Posterior cingulate gyrus (tissue), 11 donors: ENCODE measurements around the gene TPM1.
"Not testable (repeated sequence)": the region's sequence is repeated elsewhere in the genome, so short reads cannot be mapped to it uniquely, and the experiment has no call there.

ENCODE experiments used
- DNase-seq, 10 donors: peaks; one replicate each; pipeline versions ENCODE4 v3.0.0 to v3.0.0-alpha.2; 2020 to 2021; ENCODE audit warnings: mixed read lengths in 3 of 10
- intact Hi-C: fragments of 100-400 bp; cut with DNase I; formaldehyde crosslinking; loops from one replicate; pipeline ENCODE4 v1.15.1; 2023

The TPM1 gene

DNA sequence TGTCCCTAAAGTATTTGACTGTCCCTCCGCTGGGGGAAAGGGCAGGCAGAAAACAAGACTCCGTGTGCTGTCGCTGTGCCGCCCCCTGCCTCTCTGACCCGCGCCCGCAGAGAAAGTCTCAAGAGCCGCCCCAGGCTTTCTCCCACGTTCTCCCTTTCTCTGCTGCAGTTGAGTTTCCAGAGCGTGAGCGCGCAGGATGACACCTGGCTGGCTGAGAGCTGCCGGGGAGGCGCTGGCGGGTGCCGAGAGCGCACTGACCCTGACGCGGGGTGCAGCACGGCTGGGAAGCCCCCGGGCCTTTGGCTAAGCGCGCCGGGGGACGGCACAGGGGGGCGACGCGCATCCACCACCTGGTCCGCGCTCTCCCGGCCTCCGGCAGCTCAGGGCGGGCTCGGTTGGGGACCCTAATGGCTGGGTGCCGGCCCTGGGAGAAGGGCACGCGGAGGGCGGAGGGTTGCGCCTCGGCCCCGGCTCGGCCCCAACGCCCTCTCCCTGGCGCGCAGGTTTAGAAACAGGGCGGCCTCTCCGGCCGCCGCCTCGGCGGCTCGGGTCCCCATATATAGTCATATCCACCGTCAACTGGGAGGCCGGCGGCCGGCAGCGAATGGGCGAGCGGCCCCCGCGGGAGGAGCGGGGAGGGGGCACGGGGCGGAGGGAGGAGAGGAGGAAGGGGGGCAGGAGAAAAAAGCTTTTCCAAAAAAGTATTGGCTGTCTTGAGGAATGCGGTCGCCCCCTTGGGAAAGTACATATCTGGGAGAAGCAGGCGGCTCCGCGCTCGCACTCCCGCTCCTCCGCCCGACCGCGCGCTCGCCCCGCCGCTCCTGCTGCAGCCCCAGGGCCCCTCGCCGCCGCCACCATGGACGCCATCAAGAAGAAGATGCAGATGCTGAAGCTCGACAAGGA lies at the start of gene TPM1:
TSS of gene TPM1 (plus strand) at position 774 of the 903 bp plus-strand sequence. CDS start at position 857, 83 bp downstream.
- DNase-seq: peak in 9 of 10 donors; percentile 26 to 93 (median 59)
- intact Hi-C loops: loop anchor here (10.0 kb wide), 1 partner anchor 363 kb away; no protein-coding TSS in a partner anchor

GRCh38 chr15:62993066-62993465 lies 49.5 kb upstream of the TPM1 start:
- intact Hi-C loops: no loop called here
- no peak for DNase-seq

GRCh38 chr15:62993632-62994031 lies 48.9 kb upstream of the TPM1 start:
- intact Hi-C loops, DNase-seq: not testable (repeated sequence)

GRCh38 chr15:62994439-62994838 lies 48.1 kb upstream of the TPM1 start:
- DNase-seq: no peak
- intact Hi-C loops: no loop called here

GRCh38 chr15:62994975-62995681 lies 47.4 kb upstream of the TPM1 start:
- DNase-seq: no peak
- intact Hi-C loops: no loop called here

GRCh38 chr15:62997441-62997840 lies 45.1 kb upstream of the TPM1 start:
- intact Hi-C loops: no loop called here
- no peak for DNase-seq

GRCh38 chr15:62998262-62998890 lies 44.2 kb upstream of the TPM1 start:
- DNase-seq: no peak
- intact Hi-C loops: no loop called here

GRCh38 chr15:62999178-62999577 lies 43.4 kb upstream of the TPM1 start:
- DNase-seq: no peak
- intact Hi-C loops: no loop called here

DNA sequence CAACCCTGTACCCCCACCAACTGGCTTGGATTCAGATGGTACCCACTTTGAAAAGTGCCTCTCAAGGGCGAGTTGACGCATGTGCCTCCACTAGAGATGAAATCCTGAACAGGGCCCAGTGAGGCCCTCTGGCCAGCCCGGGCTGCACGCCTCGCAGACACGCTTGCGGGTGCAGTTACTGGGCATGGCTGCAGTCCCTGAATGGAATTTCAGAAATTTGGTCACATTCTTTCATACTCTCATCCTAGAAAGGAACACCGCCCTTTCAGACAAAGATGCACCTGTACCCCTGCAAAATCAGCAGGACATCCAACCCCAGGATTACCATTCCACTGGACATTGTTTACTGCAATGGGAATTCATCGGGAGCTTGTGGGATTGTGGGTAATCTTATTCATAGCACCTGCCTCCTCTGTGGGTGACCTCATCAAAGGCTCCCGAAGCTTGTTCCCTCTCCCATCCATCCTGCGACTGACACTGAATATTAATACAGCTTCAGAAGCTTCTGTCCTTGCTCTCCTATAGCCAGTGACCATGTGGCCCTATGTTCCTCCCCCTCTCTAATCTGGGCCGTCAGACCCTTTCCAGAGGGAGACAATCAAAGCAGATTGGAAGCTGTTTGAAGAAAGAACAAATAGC lies 42.5 kb upstream of the TPM1 start:
- no peak for DNase-seq
- intact Hi-C loops: no loop called here

DNA sequence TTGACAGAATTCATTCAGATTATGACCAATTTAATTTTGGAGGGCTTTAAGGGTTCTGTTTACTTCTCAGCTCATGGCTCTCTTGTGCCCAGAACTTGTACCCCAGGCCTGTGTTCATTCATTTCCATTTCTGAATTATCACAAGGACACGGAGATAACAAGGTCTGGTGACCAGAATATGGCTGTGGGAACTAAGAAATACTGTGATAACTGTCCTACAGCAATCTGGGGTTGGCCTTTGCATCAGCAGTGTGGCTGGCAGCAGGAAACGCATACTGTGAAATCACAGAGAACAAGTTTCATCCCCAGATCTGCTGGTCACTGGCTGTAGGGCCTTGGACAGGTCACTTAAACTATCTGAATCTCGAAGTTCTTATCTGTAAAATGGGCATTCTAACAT lies 41.8 kb upstream of the TPM1 start:
- intact Hi-C loops: no loop called here
- no peak for DNase-seq

- intact Hi-C loops: no loop called here
- DNase-seq: no peak
Measured at GRCh38 chr15:63004211-63004610, 38.3 kb upstream of the TPM1 start.

- intact Hi-C loops: no loop called here
- DNase-seq: no peak
Measured at GRCh38 chr15:63006032-63006878, 36.3 kb upstream of the TPM1 start.

GRCh38 chr15:63008333-63009049 lies 34.1 kb upstream of the TPM1 start:
- intact Hi-C loops: no loop called here
- no peak for DNase-seq

GRCh38 chr15:63010386-63010785 lies 32.2 kb upstream of the TPM1 start:
- DNase-seq: no peak
- intact Hi-C loops: no loop called here

GRCh38 chr15:63010920-63011693 lies 31.4 kb upstream of the TPM1 start:
- no peak for DNase-seq

DNA sequence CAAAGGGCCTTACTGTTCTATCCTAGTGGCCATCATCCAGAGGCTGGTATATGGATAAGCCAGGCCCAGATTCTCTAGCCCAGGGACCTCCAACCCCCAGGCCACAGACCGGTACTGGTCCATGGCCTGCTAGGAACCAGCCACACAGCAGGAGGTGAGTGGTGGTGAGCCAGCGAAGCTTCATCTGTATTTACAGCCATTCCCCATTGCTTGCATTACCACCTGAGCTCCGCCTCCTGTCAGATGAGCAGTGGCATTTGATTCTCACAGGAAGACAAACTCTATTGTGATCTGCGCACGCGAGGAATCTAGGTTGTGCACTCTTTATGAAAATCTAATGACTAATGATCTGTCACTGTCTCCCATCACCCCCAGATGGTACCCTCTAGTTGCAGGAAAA lies 30.1 kb upstream of the TPM1 start:
- intact Hi-C loops: no loop called here
- no peak for DNase-seq

More at GRCh38 chr15:63010920-63011693, 31.4 kb upstream of the TPM1 start:
- intact Hi-C loops: no loop called here

- intact Hi-C loops: no loop called here
- DNase-seq: no peak
Measured at GRCh38 chr15:63013052-63013808, 29.3 kb upstream of the TPM1 start.

DNA sequence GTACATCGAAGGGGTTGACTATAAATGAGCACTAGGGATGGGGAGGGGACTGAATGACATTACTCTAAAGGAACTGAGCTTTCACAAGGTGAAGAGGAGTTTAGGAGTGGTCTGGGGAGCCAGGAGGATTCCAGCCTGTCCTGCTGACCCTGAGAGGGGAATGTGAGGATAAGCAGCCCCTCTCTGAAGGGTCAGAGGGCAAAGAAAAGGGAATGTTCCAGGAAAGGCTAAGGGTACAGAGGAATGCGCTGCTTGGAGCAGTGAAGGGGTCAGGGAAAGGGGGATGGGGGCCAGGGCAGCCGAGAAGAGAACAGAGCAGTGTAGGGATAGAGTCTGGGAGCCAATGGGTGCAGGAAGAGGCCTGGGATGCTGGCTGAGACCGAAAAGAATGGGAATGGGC lies 28.0 kb upstream of the TPM1 start:
- intact Hi-C loops: no loop called here
- no peak for DNase-seq
